Measurements from ENCODE around the gene MTO1. TPM values are rescaled to one million over a fixed set of nuclear protein-coding genes. Genes with fewer than 3 reads are reported as not detected.
"Not testable (repeated sequence)": the region's sequence is repeated elsewhere in the genome, so short reads cannot be mapped to it uniquely, and the experiment has no call there.

The MTO1 gene
- polyA plus RNA-seq, 3 donors: 27.4 to 34.7 (median 30.3) TPM

DNA sequence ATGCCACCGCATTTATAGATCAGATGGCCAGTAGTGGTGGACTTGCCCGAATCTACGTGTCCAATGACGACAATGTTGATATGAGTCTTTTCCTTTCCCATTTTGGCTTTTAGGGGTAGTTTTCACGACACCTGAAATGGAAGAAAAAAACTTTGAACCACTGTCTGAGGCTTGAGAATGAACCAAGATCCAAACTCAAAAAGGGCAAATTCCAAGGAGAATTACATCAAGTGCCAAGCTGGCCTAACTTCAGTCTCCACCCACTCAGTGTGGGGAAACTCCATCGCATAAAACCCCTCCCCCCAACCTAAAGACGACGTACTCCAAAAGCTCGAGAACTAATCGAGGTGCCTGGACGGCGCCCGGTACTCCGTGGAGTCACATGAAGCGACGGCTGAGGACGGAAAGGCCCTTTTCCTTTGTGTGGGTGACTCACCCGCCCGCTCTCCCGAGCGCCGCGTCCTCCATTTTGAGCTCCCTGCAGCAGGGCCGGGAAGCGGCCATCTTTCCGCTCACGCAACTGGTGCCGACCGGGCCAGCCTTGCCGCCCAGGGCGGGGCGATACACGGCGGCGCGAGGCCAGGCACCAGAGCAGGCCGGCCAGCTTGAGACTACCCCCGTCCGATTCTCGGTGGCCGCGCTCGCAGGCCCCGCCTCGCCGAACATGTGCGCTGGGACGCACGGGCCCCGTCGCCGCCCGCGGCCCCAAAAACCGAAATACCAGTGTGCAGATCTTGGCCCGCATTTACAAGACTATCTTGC is 58.6 kb downstream of the MTO1 start:
- peak in 7 of 11 donors; percentile 38 to 60 (median 43) for DNase-seq (ENCODE audit: extremely low read depth in 1 of 11, low read depth in 9 of 11, low spot score in 4 of 11)

DNA sequence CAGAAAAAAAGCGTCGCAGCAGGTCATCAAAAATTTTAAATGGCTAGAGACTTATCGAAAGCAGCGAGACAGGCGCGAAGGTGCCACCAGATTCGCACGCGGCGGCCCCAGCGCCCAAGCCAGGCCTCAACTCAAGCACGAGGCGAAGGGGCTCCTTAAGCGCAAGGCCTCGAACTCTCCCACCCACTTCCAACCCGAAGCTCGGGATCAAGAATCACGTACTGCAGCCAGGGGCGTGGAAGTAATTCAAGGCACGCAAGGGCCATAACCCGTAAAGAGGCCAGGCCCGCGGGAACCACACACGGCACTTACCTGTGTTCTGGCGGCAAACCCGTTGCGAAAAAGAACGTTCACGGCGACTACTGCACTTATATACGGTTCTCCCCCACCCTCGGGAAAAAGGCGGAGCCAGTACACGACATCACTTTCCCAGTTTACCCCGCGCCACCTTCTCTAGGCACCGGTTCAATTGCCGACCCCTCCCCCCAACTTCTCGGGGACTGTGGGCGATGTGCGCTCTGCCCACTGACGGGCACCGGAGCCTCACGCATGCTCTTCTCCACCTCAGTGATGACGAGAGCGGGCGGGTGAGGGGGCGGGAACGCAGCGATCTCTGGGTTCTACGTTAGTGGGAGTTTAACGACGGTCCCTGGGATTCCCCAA is 59.3 kb downstream of the MTO1 start, which contains the start of gene EEF1A1:
EEF1A1 (minus strand) TSS at position 345 of the 663 bp plus-strand sequence. CDS start 1,006 bp downstream, outside the sequence.
- peak; percentile 95 to 100 (median 99) for DNase-seq (ENCODE audit: extremely low read depth in 1 of 11, low read depth in 9 of 11, low spot score in 4 of 11)

DNA sequence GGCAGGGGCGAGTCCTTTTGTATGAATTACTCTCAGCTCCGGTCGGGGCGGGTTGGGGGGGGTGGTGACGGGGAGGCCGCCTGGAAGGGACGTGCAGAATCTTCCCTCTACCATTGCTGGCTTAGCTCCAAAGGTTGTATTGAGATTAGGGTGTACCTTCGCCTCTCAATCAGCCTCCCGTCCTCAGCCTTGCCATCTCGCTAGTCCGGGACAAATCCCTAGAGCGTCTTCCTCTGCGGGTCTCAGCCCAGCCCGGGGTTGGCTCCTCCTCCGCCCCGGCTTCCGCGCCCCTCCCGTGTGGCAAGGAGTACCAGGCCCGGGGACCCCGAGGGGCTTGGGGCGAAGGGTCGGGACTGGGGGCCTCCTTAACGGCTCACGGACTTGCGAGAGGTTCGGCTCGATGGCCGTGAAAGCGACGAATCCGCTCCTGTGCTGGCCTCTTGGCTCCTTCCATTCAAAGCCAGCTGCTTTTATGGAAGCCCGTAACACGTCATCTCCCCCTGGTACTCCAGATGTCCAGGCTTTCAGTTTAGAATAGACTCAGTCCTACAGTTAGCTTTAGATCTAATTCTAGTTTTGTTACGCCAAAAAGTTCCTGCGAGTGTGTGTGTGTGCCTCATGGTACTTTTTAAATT is 59.9 kb downstream of the MTO1 start:
- peak in 6 of 11 donors; percentile 59 to 86 (median 67) for DNase-seq (ENCODE audit: extremely low read depth in 1 of 11, low read depth in 9 of 11, low spot score in 4 of 11)

DNA sequence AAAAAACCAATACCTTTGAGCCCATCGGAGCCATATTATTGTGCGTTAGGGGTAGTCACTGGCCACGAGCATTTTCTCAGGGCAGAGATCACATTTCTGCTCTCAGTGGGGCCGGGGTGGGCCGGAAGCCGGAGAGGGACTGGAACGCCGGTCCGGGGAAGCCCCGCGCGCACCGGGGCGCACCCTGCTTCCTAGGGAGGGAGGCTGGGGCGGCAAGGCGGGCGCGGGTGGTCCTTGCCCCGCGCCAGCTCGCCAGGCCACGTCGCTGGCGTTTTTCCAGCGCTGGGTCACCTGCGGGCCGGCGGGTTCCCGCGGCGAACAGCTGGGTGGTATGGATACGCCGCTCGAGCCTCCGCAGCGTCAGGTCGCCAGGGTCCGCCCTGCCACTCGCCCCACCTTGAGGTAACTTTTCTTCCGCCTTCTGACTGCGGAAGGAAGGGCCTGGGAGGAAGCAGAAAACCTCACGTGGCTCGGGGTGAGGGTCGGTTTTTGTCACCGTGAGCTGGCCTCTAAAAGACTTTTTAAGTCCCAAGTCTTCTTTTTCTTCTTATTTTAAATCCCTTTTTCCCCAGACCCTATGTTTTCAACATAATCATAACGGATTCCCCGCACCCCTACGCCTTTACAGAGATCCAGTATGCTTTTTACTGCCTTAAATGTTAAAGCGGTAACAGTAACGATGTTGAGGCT is 62.0 kb downstream of the MTO1 start:
- DNase-seq (ENCODE audit: extremely low read depth in 1 of 11, low read depth in 9 of 11, low spot score in 4 of 11): peak in 10 of 11 donors; percentile 39 to 63 (median 51)

DNA sequence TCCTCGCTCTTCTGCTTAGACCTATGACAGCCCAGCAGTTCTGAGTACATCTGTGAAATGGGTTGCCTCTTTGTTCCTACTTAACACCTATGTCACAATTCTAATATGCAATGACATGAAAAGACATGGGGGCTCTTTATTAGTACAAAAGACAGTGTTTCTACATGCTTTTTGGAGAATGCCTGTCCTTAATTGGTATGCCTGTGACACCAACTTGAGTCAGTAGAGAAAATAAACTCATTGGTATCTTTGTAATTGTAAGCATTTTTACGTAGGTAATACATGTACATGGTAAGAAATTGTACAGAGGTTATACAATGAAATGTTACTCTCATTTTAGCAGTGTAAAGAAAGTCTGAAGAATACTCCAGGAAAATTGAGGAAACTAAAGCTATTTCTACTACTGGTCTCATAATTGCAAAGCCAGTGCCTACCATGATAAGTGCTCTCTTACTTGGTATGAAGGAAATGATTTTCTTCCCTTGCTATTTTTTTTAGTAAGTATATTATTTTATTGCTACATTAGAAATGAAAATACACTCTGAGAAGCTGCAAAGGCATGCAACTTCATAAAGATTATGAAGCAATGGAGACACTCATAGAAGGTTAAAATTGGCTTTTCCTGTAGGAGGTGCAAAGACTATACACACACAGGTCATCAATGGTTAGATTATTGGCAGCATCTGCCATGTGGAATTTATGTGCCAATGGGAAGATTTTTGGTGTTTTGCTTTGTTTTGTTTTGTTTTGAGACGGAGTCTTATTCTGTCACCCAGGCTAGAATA is 64.2 kb downstream of the MTO1 start:
- no peak for DNase-seq (ENCODE audit: extremely low read depth in 1 of 11, low read depth in 9 of 11, low spot score in 4 of 11)

DNA sequence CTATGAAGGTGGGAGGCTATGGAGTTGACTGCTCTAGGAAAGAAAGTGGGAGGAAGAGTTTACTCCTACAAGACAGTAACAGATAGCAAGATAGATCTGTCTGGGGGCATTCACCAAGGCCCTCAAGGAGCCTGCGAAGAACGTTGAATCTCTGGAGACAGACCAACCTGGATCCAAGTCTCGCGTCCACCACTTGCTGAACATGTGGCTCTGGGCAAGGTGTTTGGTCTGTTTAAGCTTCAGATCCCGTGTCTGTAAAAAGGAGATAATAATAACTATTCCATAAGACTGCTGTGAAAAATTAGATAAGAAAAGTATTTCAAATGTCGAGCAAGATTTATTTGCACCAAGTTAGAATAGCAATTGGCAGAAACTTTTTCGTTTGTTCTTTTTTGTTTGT is 67.4 kb downstream of the MTO1 start:
- DNase-seq (ENCODE audit: extremely low read depth in 1 of 11, low read depth in 9 of 11, low spot score in 4 of 11): no peak

DNA sequence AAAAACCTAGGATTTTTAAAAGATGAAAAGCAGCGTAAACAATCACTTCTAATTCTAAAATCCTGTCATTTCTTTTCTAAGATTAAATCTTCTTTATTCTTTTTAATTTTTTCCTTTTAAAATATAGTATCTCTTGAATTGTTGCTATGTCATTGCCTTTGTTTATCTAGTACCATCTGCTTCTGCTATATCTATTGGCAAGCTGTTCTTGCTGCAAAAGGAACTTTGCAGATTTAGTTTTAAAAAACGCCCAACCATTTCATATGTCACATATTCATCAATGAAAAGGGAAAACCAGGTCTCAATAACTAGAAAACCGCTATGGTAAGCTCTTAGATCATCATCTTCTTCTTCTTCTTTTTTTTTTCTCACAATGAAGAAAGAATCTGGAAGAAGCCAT is 70.8 kb downstream of the MTO1 start:
- no peak for DNase-seq (ENCODE audit: extremely low read depth in 1 of 11, low read depth in 9 of 11, low spot score in 4 of 11)

DNA sequence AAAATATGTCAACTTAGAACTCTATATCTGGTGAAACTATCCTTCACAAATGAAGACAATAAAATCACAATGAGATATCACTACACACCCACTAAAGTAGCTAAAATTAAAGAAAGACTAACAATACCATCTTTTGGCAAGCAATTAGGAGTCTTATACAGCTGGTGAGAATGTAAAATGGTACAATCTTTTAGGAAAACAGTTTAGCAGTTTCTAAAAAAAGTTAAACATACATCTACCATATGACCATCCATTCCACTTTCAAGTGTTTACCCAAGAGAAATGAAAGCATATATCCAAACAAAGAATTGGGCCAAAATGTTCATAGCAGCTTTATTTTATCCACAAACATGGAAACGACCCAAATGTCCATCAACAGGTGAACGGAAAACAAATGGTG is 73.1 kb downstream of the MTO1 start:
- DNase-seq (ENCODE audit: extremely low read depth in 1 of 11, low read depth in 9 of 11, low spot score in 4 of 11): no peak

DNA sequence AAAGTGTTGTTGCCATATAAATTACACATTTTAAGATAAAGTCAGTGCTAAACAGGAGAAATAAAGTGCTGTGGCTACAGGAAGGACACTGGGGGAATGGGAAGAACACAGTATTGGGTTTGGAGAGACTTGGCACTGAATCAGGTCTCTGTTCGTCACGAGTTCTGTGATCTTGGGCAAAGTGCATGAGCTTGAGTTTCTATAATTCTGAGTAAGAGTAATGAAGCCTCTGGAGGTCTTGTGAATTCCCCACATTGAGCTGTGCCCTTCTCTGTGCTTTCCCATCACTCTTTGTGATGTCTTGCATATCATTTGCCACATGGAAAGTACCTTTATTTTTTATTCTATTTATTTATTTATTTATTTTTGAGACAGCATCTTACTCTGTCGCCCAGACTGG is 76.1 kb downstream of the MTO1 start:
- no peak for DNase-seq (ENCODE audit: extremely low read depth in 1 of 11, low read depth in 9 of 11, low spot score in 4 of 11)

DNA sequence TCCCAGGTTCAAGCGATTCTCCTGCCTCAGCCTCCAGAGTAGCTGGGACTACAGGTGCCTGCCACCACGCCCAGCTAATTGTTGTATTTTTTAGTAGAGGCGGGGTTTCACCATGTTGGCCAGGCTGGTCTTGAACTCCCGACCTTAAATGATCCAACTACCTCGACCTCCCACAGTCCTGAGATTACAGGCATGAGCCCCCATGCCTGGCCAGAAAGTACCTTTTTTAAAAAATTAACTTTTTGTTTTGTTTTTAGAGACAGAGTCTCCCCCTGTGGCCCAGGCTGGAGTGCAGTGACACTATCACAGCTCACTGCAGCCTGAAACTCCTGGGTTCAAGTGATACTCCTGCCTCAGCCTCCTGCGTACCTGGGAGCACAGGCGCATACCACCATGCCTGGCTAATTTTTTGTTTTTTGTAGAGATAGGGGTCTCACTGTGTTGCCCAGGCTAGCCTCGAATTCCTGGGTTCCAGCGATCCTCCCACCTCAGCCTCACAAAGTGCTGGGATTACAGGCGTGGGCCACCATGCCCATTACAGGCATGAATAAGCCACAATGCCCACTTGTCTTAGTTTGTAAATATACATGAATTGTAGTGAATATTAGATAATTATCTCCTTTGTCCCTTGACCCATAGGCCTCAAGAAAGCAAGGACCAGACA is 76.7 kb downstream of the MTO1 start:
- no peak for DNase-seq (ENCODE audit: extremely low read depth in 1 of 11, low read depth in 9 of 11, low spot score in 4 of 11)

DNA sequence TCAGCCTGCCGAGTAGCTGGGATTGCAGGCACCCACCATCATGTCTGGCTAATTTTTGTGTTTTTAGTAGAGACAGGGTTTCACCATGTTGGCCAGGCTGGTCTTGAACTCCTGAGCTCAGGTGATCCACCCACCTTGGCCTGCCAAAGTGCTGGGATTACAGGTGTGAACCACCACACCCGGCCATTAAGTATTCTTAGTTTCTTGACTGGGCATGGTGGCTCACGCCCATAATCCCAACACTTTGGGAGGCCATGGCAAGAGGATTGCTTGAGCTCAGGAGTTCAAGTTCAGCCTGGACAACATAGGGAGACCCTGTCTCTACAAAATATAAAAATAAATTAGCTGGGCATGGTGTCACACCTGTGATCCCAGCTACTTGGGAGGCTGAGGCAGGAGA is 80.9 kb downstream of the MTO1 start:
- DNase-seq (ENCODE audit: extremely low read depth in 1 of 11, low read depth in 9 of 11, low spot score in 4 of 11): not testable (repeated sequence)

DNA sequence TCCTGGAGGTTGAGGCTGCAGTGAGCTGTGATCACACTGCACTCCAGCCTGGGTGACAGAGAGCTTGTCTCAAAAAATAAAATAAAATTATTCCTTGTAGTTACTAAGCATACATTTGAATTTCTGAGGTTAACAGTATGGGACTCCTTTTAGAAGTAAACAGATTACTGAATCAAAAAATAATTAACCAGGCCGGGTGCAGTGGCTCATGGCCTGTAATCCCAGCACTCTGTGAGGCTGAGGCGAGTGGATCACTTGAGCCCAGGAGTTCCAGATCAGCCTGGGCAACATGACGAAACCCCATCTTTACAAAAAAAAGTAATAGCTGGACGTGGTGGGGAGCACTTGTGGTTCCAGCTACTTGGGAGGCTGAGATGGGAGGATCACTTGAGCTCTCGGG is 81.4 kb downstream of the MTO1 start:
- no peak for DNase-seq (ENCODE audit: extremely low read depth in 1 of 11, low read depth in 9 of 11, low spot score in 4 of 11)

DNA sequence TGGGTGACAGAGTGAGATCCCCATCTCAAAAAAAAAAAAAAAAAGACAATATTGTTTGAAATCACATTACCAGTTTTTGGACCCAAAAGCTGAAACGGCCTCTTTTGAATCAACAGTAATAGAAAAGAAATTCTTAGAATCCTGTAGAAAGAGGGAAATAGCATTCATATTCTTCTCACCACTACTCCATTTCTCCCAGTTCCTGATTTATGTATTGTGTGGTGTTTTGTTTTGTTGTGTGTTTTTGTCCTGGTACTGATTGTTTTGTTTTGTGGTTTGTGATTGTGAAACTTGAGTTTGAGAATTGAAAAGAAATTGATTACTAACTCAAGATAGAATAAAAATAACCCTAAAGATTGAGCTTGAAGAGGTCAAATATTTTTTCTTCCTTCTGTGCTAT is 85.5 kb downstream of the MTO1 start:
- no peak for DNase-seq (ENCODE audit: extremely low read depth in 1 of 11, low read depth in 9 of 11, low spot score in 4 of 11)

DNA sequence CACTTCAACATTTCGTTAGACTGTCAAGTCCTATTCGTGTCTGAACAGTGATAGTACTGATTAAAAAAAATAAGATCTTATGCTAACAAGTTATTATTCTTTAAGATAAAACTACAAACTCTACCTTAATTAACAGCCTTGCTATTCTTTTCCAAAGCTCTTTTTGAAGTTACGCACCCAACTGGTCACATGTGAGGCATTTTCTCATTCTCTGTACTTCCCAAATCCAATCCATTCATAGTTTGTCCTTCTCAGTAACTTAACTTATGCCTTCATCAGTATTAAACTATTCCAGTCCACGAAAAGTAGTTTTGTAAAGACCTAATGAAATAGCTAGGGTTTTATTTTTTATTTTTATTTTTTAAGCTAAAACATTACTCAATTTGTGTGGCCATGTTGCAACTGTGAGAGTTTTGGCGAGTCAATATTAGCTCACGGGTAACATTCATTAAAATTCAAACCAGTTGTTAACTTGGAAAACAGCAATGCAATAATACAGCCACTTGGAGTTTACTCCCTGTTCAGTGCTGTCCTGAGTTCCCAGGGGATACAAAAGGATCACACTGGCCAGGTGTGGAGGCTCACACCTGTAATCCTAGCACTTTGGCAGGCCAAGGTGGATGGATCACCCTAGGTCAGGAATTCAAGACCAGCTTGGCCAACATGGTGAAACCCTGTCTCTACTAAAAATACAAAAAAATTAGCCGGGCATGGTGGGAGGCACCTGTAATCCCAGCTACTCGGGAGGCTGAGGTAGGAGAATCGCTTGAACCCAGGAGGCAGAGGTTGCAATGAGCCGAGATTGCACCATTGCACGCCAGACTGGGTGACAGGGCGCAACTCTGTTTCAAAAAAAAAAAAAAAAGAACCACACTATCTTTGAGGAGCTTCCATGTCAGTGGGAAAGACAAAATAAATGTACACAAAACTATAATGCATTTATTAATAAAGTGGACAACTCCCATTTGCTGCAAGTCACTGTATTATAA is 87.2 kb downstream of the MTO1 start:
- no peak for DNase-seq (ENCODE audit: extremely low read depth in 1 of 11, low read depth in 9 of 11, low spot score in 4 of 11)

DNA sequence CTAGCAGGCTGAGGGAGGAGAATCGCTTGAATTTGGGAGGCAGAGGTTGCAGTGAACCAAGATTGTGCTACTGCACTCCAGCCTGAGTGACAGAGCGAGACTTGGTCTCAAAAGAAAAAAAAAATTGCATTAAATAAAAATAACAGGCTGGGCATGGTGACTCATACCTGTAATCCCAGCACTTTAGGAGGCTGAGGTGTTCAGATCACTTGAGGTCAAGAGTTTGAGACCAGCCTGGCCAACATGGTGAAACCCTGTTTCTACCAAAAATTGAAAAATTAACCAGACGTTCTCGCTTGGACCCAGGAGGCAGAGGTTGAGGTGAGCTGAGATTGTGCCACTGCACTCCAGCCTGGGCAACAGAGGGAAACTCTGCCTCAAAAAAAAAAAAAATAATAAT is 89.6 kb downstream of the MTO1 start:
- DNase-seq (ENCODE audit: extremely low read depth in 1 of 11, low read depth in 9 of 11, low spot score in 4 of 11): not testable (repeated sequence)

DNA sequence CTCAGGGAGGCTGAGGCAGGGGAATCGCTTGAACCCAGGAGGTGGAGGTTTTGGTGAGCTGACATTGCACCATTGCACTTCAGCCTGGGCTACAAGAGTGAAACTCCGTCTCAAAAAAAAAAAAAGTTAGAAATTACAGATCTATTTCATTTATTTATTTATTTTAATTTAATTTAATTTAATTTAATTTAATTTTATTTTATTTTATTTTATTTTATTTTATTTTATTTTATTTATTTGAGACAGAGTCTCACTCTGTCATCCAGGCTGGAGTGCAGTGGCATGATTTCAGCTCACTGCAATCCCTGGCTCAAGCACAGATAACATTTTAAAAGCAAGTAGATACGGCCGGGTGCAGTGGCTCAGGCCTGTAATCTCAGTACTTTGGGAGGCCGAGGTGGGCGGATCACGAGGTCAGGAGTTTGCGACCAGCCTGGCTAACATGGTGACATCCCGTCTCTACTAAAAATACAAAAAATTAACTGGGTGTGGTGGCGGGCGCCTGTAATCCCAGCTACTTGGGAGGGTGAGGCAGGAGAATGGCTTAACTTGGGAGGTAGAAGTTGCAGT is 93.9 kb downstream of the MTO1 start:
- not testable (repeated sequence) for DNase-seq (ENCODE audit: extremely low read depth in 1 of 11, low read depth in 9 of 11, low spot score in 4 of 11)

DNA sequence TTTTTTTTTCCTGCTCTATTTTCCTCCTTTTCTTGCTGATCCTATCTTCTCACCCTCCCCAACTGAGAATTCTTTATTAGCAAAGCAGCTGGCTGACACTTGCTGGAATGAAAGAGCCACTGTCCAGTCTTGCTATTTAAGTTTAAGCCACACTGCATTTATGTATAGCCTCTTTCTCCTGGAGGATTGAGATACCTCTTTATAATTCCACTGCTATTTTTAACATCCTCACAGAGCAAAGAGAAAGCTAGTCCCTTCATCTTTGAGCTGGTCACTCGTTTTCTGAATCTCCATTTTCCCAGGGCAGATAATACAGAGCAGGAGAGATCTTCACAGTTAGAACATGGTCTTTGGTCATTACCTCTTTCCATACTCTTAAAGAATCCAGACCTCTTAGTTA is 95.3 kb downstream of the MTO1 start:
- DNase-seq (ENCODE audit: extremely low read depth in 1 of 11, low read depth in 9 of 11, low spot score in 4 of 11): no peak

Data from renal cortex interstitium (tissue), 11 donors.